ENCODE measurements around the gene SRPRA. TPM values are rescaled to one million over a fixed set of nuclear protein-coding genes. Genes with fewer than 3 reads are reported as not detected.

The SRPRA gene
- total and polyA plus RNA-seq, 3 experiments from 2014 or later = 157 to 168 (median 157) TPM

DNA sequence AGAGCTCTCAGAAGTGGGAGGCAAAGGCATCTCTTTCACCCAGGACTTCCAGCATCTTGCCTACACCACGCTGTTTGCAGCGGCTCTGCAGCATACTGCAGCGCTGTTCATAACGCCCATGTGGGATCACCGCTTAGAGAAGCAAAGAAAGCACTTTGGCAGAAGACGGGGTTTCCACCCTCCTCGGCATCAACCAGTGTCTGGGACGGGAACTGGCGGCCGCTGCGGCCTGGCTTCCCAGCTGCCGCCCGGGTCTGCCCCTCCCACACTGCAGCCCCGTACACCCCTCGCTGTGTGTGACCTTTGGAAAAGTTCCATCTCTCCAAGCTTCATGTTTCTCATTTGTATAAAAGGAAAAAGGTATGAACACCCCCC lies 13.7 kb upstream of the SRPRA start:
- Histone ChIP-seq H3K36me3 (ENCODE audit: insufficient read depth, low read length) (no peaks in the 10 kb centered on the region), H3K4me3 (ENCODE audit: low read length) (peak overlapping the region; percentile 78), H3K27me3 (ENCODE audit: insufficient read depth, low read length, poor library complexity, severe bottlenecking) (no peaks in the 10 kb centered on the region), H3K27ac (ENCODE audit: low read depth, low read length) (peak overlapping the region; percentile 71), H3K4me1 (ENCODE audit: insufficient read depth, low read length) (peaks cover 40% of the 10 kb centered on the region), H3K9me3 (ENCODE audit: low read length) (no peaks in the 10 kb centered on the region)
- H3K27ac Mint-ChIP-seq = peak overlapping the region; percentile 74 to 98 (median 93)
- ChIA-PET POLR2A (interaction anchor here (0.5 to 3.7 kb wide), 4 partner anchors 14 to 27 kb away, joined by 4 to 46 read pairs (median 6); partner anchors contain the start of genes DCPS, FOXRED1 and SRPRA), CTCF (interaction anchor here (1.7 to 2.8 kb wide), 3 partner anchors 14 to 29 kb away, joined by 5 to 8 read pairs (median 6); partner anchors contain the start of genes FOXRED1 and SRPRA)
- peaks cover 45 to 53% (median 53%) of the 10 kb centered on the region in 3 donors for H3K4me1 Mint-ChIP-seq
- H3K9me3 Mint-ChIP-seq = no peaks in the 10 kb centered on the region
- no peaks in the 10 kb centered on the region for H3K27me3 Mint-ChIP-seq
- peak in 4 of 5 donors; percentile 8 to 55 (median 38) for DNase-seq
- peaks cover 0 to 22% (median 6%) of the 10 kb centered on the region in 3 donors for H3K36me3 Mint-ChIP-seq
- H3K4me3 Mint-ChIP-seq = peak overlapping the region; percentile 85 to 97 (median 90)

- Mint-ChIP-seq H3K4me1 (peaks cover 42 to 50% (median 50%) of the 10 kb centered on the region in 3 donors), H3K27me3 (no peaks in the 10 kb centered on the region), H3K27ac (peak overlapping the region; percentile 74 to 98 (median 93)), H3K9me3 (no peaks in the 10 kb centered on the region), H3K36me3 (peaks cover 0 to 24% (median 6%) of the 10 kb centered on the region in 3 donors), H3K4me3 (peak overlapping the region; percentile 85 to 97 (median 90))
- no peak overlapping the region for H3K27ac ChIP-seq (ENCODE audit: low read depth, low read length)
- POLR2A ChIA-PET = interaction anchor here (0.5 to 3.7 kb wide), 4 partner anchors 12 to 27 kb away, joined by 4 to 46 read pairs (median 6); partner anchors contain the start of genes FOXRED1 and SRPRA
- no peaks in the 10 kb centered on the region for H3K27me3 ChIP-seq (ENCODE audit: insufficient read depth, low read length, poor library complexity, severe bottlenecking)
- H3K4me3 ChIP-seq (ENCODE audit: low read length) = no peak overlapping the region
- H3K4me1 ChIP-seq (ENCODE audit: insufficient read depth, low read length) = peaks cover 40% of the 10 kb centered on the region
- no peaks in the 10 kb centered on the region for H3K36me3 ChIP-seq (ENCODE audit: insufficient read depth, low read length)
- DNase-seq = no peak
- no peaks in the 10 kb centered on the region for H3K9me3 ChIP-seq (ENCODE audit: low read length)
- CTCF ChIA-PET = interaction anchor here (1.3 to 2.8 kb wide), 4 partner anchors 10 to 30 kb away, joined by 4 to 8 read pairs (median 6); partner anchors contain the start of genes FOXRED1 and SRPRA
These were observed 13.0 kb upstream of the SRPRA start for GRCh38 chr11:126281666-126282175.

DNA sequence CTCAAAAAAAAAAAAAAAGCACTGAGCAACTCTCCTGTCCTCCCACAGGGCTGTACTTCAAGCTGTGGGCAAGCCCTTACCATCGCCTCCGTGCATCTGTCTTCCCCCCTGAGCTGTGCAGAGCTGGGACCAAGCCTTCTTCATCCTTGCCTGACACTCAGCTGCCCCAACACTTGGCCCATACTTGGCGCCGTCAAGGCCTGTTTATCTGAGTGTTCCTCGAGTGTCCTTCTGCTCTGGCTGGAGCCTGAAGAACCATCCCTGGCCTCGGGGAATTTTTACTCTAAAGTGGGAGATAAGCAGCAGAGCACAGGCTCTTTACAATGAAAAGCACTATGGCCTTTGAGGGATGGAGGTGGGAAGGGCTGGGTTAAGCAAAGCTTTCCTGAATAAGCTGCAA lies 12.6 kb upstream of the SRPRA start:
- CTCF ChIA-PET = interaction anchor here (1.3 to 2.8 kb wide), 4 partner anchors 10 to 30 kb away, joined by 4 to 8 read pairs (median 6); partner anchors contain the start of genes FOXRED1 and SRPRA
- Histone ChIP-seq H3K4me1 (ENCODE audit: insufficient read depth, low read length) (peaks cover 40% of the 10 kb centered on the region), H3K9me3 (ENCODE audit: low read length) (no peaks in the 10 kb centered on the region), H3K4me3 (ENCODE audit: low read length) (no peak overlapping the region), H3K36me3 (ENCODE audit: insufficient read depth, low read length) (no peaks in the 10 kb centered on the region), H3K27ac (ENCODE audit: low read depth, low read length) (no peak overlapping the region), H3K27me3 (ENCODE audit: insufficient read depth, low read length, poor library complexity, severe bottlenecking) (no peaks in the 10 kb centered on the region)
- H3K9me3 Mint-ChIP-seq = no peaks in the 10 kb centered on the region
- peak overlapping the region; percentile 5 to 97 (median 90) for H3K4me3 Mint-ChIP-seq
- peaks cover 41 to 48% (median 47%) of the 10 kb centered on the region in 3 donors for H3K4me1 Mint-ChIP-seq
- no peaks in the 10 kb centered on the region for H3K27me3 Mint-ChIP-seq
- H3K27ac Mint-ChIP-seq = peak overlapping the region in 7 of 8 donors; percentile 40 to 98 (median 92)
- peaks cover 0 to 23% (median 6%) of the 10 kb centered on the region in 3 donors for H3K36me3 Mint-ChIP-seq
- POLR2A ChIA-PET = interaction anchor here (0.6 to 3.7 kb wide), 2 partner anchors 12 to 13 kb away, joined by 4 to 46 read pairs; partner anchors contain the start of genes FOXRED1 and SRPRA
- no peak for DNase-seq

GRCh38 chr11:126280595-126280994 lies 11.9 kb upstream of the SRPRA start:
- H3K27ac Mint-ChIP-seq = peak overlapping the region; percentile 32 to 94 (median 76)
- peaks cover 40% of the 10 kb centered on the region for H3K4me1 ChIP-seq (ENCODE audit: insufficient read depth, low read length)
- peaks cover 41 to 48% (median 45%) of the 10 kb centered on the region in 3 donors for H3K4me1 Mint-ChIP-seq
- peak overlapping the region in 3 of 7 donors; percentile 31 to 97 (median 46) for H3K4me3 Mint-ChIP-seq
- H3K36me3 ChIP-seq (ENCODE audit: insufficient read depth, low read length) = peaks cover 5% of the 10 kb centered on the region
- peaks cover 0 to 25% (median 8%) of the 10 kb centered on the region in 3 donors for H3K36me3 Mint-ChIP-seq
- no peaks in the 10 kb centered on the region for H3K27me3 ChIP-seq (ENCODE audit: insufficient read depth, low read length, poor library complexity, severe bottlenecking)
- H3K4me3 ChIP-seq (ENCODE audit: low read length) = no peak overlapping the region
- ChIA-PET POLR2A (interaction anchor here (3.7 kb wide), 1 partner anchor 12 kb away, joined by 46 read pairs; the partner anchor contains the start of genes FOXRED1 and SRPRA), CTCF (interaction anchor here (1.3 to 1.7 kb wide), 2 partner anchors 9 to 15 kb away, joined by 4 to 5 read pairs; no protein-coding TSS in a partner anchor)
- H3K27ac ChIP-seq (ENCODE audit: low read depth, low read length) = no peak overlapping the region
- H3K9me3 Mint-ChIP-seq = no peaks in the 10 kb centered on the region
- H3K9me3 ChIP-seq (ENCODE audit: low read length) = no peaks in the 10 kb centered on the region
- H3K27me3 Mint-ChIP-seq = no peaks in the 10 kb centered on the region
- no peak for DNase-seq

DNA sequence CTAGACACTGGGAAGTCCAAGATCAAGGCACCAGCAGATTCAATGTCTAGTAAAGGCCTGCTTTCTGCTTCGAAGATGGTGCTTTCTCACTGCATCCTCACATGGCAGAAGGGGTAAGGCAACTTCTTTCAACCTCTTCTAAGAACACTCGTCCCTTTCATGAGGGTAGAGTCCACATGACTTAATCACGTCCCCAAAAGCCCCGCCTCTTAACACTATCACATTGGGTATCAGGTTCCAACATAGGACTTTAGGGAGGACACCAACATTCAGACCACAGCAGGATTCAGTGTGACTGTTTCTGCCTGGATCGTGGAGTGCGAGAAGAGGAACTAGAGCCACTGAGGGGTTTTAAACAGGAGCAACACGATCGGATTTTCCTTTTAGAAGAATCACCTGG lies 10.5 kb upstream of the SRPRA start:
- ChIA-PET POLR2A (no interaction called here), CTCF (no interaction called here)
- peaks cover under 1 to 36% (median 12%) of the 10 kb centered on the region in 3 donors for H3K36me3 Mint-ChIP-seq
- Histone ChIP-seq H3K36me3 (ENCODE audit: insufficient read depth, low read length) (peaks cover 17% of the 10 kb centered on the region), H3K27me3 (ENCODE audit: insufficient read depth, low read length, poor library complexity, severe bottlenecking) (no peaks in the 10 kb centered on the region), H3K4me3 (ENCODE audit: low read length) (no peak overlapping the region), H3K27ac (ENCODE audit: low read depth, low read length) (no peak overlapping the region), H3K4me1 (ENCODE audit: insufficient read depth, low read length) (peaks cover 33% of the 10 kb centered on the region), H3K9me3 (ENCODE audit: low read length) (no peaks in the 10 kb centered on the region)
- H3K9me3 Mint-ChIP-seq = no peaks in the 10 kb centered on the region
- peak overlapping the region in 2 of 7 donors; percentile 37 to 73 for H3K4me3 Mint-ChIP-seq
- DNase-seq = no peak
- H3K27me3 Mint-ChIP-seq = peaks cover 0 to 2% of the 10 kb centered on the region in 2 donors
- H3K27ac Mint-ChIP-seq = peak overlapping the region in 3 of 8 donors; percentile 31 to 95 (median 83)
- H3K4me1 Mint-ChIP-seq = peaks cover 31 to 34% (median 33%) of the 10 kb centered on the region in 3 donors

- CTCF ChIA-PET = no interaction called here
- H3K27ac ChIP-seq (ENCODE audit: low read depth, low read length) = no peak overlapping the region
- H3K36me3 ChIP-seq (ENCODE audit: insufficient read depth, low read length) = peaks cover 22% of the 10 kb centered on the region
- Mint-ChIP-seq H3K9me3 (no peaks in the 10 kb centered on the region), H3K36me3 (peaks cover 4 to 45% (median 12%) of the 10 kb centered on the region in 3 donors), H3K27ac (no peak overlapping the region), H3K4me1 (peaks cover 20 to 25% (median 25%) of the 10 kb centered on the region in 3 donors), H3K27me3 (peaks cover 0 to 2% of the 10 kb centered on the region in 2 donors), H3K4me3 (peak overlapping the region in 1 of 7 donors; percentile 52)
- no peaks in the 10 kb centered on the region for H3K9me3 ChIP-seq (ENCODE audit: low read length)
- H3K4me1 ChIP-seq (ENCODE audit: insufficient read depth, low read length) = peaks cover 25% of the 10 kb centered on the region
- no peaks in the 10 kb centered on the region for H3K27me3 ChIP-seq (ENCODE audit: insufficient read depth, low read length, poor library complexity, severe bottlenecking)
- no peak for DNase-seq
- POLR2A ChIA-PET = no interaction called here
- no peak overlapping the region for H3K4me3 ChIP-seq (ENCODE audit: low read length)
These were observed 9.1 kb upstream of the SRPRA start for GRCh38 chr11:126277780-126278179.

GRCh38 chr11:126277322-126277721 lies 8.6 kb upstream of the SRPRA start:
- peaks cover 25% of the 10 kb centered on the region for H3K36me3 ChIP-seq (ENCODE audit: insufficient read depth, low read length)
- H3K9me3 ChIP-seq (ENCODE audit: low read length) = no peaks in the 10 kb centered on the region
- H3K4me1 ChIP-seq (ENCODE audit: insufficient read depth, low read length) = peaks cover 21% of the 10 kb centered on the region
- no peak overlapping the region for H3K27ac ChIP-seq (ENCODE audit: low read depth, low read length)
- ChIA-PET CTCF (no interaction called here), POLR2A (no interaction called here)
- H3K4me1 Mint-ChIP-seq = peaks cover 17 to 23% (median 22%) of the 10 kb centered on the region in 3 donors
- peaks cover 4 to 47% (median 12%) of the 10 kb centered on the region in 3 donors for H3K36me3 Mint-ChIP-seq
- DNase-seq = no peak
- no peaks in the 10 kb centered on the region for H3K27me3 ChIP-seq (ENCODE audit: insufficient read depth, low read length, poor library complexity, severe bottlenecking)
- peaks cover 0 to 2% of the 10 kb centered on the region in 2 donors for H3K27me3 Mint-ChIP-seq
- peak overlapping the region in 1 of 8 donors; percentile 11 for H3K27ac Mint-ChIP-seq
- no peak overlapping the region for H3K4me3 ChIP-seq (ENCODE audit: low read length)
- peak overlapping the region in 1 of 7 donors; percentile 52 for H3K4me3 Mint-ChIP-seq
- H3K9me3 Mint-ChIP-seq = no peaks in the 10 kb centered on the region

DNA sequence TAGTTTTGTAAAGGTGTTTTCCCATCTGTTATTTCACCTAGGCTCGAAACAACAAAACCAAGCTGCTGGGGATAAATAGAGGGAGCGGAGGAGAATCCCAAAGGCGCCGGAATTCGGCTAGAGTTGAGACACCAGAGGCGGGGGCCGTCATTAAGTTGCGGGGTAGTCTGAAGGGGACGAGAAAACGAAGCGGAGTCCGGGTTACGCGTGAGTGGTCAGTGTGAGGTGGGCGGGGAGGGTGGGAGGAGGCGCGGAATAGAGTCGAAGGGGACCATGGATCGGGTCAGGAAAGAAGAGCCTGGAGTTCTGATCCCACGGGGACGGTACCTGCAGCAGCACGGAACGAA lies 361 bp downstream of the SRPRA start:
- H3K9me3 ChIP-seq (ENCODE audit: low read length) = no peaks in the 10 kb centered on the region
- peaks cover 7 to 70% (median 23%) of the 10 kb centered on the region in 3 donors for H3K36me3 Mint-ChIP-seq
- POLR2A ChIA-PET = interaction anchor here (0.6 to 3.2 kb wide), 7 partner anchors 14 to 148 kb away, joined by 3 to 46 read pairs (median 3); partner anchors contain the start of genes FAM118B, RPUSD4, ST3GAL4 and TIRAP

More for the DNA sequence above, 361 bp downstream of the SRPRA start:
- Histone ChIP-seq H3K4me3 (ENCODE audit: low read length) (peak overlapping the region; percentile 82), H3K27ac (ENCODE audit: low read depth, low read length) (peak overlapping the region; percentile 97), H3K27me3 (ENCODE audit: insufficient read depth, low read length, poor library complexity, severe bottlenecking) (no peaks in the 10 kb centered on the region), H3K36me3 (ENCODE audit: insufficient read depth, low read length) (peaks cover 49% of the 10 kb centered on the region), H3K4me1 (ENCODE audit: insufficient read depth, low read length) (peaks cover 23% of the 10 kb centered on the region)
- no peaks in the 10 kb centered on the region for H3K9me3 Mint-ChIP-seq
- CTCF ChIA-PET = interaction anchor here (1.2 to 2.2 kb wide), 3 partner anchors 14 to 34 kb away, joined by 3 to 8 read pairs (median 3); partner anchors contain the start of gene TIRAP
- DNase-seq = no peak
- no peaks in the 10 kb centered on the region for H3K27me3 Mint-ChIP-seq
- H3K4me1 Mint-ChIP-seq = peaks cover 39 to 52% (median 48%) of the 10 kb centered on the region in 3 donors
- H3K27ac Mint-ChIP-seq = peak overlapping the region; percentile 92 to 100 (median 98)
- peak overlapping the region; percentile 85 to 98 (median 96) for H3K4me3 Mint-ChIP-seq
